GM19193 (cell line): ENCODE data around the gene CPHXL2.
A peak's percentile ranks its signal among the peaks of the same experiment; 100 is the strongest.

Experiments used
- POLR2A ChIP-seq: IDR thresholded peaks from 4 replicates; pipeline ENCODE4 v1.6.1; 2011; ENCODE audit not compliant: insufficient read depth, insufficient read length; ENCODE audit errors: extremely low read depth

The CPHXL2 gene

DNA sequence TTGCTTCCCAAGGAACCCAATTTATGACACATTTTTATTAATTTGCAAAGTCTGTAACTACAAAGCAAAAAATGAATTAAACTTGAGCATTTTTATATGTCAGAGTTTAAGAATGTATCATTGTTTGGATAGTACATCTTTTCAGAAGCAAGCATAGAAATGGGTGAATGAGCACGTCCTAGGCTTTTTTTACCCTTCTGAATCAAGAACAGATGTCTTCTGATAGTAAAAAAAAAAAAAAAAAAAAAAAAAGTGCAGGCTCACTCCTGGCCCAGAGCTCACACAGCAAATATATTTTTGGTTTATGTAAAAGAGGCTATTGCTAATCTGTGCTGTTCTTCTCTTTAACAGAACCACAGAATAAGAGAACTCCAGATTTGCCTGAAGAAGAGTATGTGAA, 22.9 kb downstream of the CPHXL2 start:
- TF ChIP-seq POLR2A, result no peak

DNA sequence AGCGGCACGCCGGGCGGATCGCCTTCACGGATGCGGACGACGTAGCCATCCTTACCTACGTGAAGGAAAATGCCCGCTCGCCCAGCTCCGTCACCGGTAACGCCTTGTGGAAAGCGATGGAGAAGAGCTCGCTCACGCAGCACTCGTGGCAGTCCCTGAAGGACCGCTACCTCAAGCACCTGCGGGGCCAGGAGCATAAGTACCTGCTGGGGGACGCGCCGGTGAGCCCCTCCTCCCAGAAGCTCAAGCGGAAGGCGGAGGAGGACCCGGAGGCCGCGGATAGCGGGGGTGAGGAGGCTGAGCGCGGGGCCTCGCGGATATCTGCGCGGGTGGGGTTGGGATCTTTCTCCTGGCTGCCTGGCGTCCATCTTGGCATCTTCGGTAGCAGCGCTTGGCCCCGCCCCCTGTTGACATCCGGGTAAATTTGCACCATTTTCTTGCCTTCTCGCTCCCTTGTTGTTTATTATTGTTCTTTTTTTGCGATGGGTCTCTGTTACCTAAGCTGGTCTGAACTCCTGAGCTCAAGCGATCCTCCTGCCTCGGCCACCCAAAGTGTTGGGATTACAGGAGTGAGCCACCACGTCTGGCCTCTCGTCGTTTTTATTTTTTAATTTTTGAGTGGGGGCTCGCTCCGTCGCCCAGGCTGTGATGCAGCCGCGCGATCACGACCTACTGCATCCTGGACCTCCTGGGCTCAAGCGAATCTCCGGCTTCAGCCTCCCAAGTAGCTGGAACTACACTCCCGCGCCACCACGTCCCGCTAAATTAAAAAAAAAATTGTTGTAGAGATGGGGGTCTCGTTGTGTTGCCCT, 28.3 kb downstream of the CPHXL2 start:
- TF ChIP-seq POLR2A, result peak; percentile 55

DNA sequence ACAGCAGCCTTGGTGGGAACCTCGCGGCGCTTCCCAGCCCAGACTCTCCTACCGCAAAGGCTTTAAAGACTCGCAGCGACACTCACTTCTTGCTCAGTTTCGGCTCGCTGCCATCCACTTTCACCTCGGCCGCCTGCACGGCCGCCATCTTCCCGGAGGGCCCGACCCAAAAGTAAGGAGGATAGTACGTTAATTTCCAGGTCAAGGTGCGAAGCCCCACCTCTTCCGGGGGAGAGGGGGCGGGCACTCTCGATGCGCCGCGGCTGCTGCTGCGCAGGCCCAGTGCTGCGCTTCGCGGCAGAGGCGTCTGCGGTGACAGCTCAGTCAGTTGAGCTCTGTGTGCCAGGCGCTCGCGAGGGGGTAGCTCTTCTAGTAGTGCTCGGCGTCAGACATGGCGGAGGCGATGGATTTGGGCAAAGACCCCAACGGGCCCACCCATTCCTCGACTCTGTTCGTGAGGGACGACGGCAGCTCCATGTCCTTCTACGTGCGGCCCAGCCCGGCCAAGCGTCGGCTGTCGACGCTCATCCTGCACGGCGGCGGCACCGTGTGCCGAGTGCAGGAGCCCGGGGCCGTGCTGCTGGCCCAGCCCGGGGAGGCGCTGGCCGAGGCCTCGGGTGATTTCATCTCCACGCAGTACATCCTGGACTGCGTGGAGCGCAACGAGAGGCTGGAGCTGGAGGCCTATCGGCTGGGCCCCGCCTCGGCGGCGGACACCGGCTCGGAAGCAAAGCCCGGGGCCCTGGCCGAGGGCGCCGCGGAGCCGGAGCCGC, 29.1 kb downstream of the CPHXL2 start, which contains the start of the genes KARS1 and TERF2IP:
Gene KARS1 (minus strand): TSS at position 174 of the 773 bp plus-strand sequence. CDS start 26 bp downstream, at position 148.
Gene TERF2IP (plus strand): TSS at position 282 of the 773 bp plus-strand sequence. CDS start 110 bp downstream, at position 392.
- peak; percentile 97 for TF ChIP-seq POLR2A

DNA sequence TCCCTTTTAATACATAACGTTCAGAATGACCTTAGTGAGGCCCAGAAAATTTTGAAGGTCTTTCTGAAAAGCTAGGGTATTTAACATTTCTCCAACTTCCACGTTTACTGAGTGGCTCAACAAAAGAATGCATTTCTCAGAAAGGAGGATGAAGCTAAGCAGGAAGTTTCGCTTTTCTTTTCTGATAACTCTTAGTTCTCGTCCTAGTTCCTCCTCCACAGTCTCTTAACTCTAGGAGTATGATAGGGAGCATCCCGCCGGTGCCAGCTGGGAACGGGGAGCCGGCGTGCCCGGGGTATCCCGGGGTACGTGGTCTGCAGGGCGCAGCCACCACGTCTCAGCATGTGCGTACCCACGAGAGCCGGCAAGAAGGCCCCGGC, 29.7 kb downstream of the CPHXL2 start:
- TF ChIP-seq POLR2A, result no peak

DNA sequence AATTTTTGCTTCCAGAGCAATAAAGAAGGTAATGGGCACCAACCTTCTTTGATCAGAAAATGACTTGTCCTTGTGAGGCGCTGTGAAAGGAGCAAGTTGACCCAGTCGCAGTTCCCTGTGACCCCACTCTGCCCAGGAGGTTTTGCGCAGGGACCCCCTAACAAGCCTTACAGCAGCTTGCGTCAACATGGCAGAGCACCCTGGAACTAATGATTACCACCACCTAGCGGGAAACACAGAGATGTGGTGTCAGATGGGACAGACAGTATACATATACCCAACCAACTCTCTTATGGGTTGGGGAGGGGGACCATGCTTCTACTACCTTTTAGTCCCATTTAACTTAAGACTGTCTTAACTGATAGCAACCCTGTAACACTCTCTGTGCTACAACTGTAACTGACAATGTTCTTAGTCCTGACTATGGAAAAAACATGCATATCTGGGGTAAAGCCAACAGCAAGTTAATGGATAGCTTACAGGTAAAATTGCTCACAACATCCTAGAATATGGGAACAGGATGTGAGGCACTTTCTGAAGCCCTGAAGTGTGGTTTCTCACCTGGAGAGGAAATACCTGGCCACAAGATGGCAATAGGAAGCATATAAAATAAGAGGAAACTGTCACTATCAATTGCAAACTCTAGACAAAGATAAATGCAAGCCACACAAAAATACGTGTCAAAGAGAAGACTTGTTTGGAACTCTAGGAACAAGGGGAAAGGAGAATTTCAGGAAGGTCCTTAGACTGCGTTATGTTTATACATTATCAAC, 32.4 kb downstream of the CPHXL2 start:
- no peak for TF ChIP-seq POLR2A

DNA sequence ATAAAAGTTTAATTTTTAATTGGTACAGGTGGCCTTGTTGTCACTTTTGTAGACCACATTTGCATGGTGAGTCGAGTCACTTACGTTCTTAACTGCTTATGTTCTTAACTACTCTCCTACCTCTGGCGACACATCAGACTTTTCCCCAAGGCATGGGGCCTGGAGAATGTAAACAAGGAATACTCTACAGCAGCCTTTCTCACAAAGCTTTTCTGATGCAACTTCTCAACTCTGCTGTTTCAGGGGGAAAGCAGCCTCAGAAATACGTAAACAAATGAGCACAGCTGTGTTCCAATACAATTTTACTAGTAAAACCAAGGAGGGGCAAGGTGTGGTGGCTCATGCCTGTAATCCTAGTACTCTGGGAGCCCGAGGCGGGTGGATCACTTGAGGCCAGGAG, 36.2 kb downstream of the CPHXL2 start:
- TF ChIP-seq POLR2A, result no peak

DNA sequence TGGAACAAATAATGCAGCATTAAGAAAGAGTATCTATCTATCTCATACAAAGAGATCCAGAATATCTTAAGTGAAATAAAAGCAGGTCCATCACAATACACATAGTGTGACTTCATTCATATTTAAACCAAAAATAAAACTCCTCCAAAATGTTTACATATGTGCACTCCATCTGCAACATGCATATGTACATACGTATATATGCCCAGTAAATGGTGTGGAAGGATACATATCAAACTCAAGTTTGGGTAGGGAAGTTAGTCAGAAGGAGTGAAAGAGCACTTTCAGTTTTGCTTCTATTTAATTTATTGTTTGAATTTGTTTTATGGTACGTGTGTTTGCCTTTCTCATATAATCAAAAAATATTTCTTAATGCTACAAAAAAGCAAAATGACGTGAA, 41.8 kb downstream of the CPHXL2 start:
- no peak for TF ChIP-seq POLR2A

DNA sequence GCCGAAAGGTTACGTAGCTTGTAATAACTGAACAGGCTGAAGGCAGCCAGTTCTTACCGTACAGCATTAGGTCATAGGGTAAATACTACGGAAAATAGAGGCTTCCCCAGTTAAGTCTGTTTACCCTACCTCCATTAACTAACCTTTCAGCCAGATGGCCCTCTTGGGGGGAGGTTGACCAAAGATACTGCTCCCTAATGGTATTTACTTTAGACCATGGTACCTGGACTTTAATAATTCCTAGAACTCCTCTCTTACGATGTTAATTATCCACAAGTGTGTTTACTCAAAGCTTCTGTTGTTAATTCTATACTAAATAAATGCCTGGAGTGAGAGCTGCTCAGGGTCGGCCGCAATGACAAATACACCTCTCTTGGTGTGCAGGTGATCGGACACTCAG, 44.0 kb downstream of the CPHXL2 start:
- TF ChIP-seq POLR2A, result no peak

DNA sequence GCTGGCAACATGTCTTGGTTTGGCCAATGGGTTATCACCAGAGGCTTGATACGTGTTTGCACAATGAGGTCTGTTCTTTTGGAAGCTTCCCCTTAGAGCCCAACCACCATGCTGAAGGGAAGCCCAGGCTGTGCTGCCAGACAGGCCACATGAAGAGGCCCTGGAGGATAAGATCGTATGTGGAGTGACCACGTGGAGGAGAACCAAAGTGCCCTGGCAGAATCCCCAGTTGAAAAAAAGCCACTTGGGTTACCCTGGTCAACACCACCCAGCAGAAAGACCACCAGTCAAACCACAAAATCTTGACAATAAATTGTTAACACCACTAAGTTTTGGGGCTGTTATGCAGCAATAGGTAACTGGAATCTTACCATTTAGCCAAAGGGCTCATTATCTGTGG, 46.8 kb downstream of the CPHXL2 start:
- TF ChIP-seq POLR2A, result no peak

DNA sequence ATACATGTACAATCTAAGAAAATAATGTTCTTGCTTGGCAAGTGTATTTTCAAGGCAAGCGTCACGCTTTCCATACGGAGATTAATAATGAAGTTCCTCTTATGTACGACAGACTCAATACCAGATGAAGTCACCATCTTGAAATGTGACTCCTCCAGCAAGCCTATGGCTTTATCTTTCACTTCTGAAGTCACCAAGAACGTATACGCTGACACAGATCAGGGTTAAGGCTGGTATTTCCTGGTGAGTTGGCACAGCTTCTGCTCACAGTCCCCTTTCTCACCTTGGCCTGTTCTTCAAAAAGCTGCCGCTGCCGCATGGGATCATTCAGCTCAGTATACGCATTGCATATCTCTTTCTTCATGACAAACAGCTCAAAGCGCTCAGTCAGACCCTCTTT, 47.7 kb downstream of the CPHXL2 start:
- no peak for TF ChIP-seq POLR2A

DNA sequence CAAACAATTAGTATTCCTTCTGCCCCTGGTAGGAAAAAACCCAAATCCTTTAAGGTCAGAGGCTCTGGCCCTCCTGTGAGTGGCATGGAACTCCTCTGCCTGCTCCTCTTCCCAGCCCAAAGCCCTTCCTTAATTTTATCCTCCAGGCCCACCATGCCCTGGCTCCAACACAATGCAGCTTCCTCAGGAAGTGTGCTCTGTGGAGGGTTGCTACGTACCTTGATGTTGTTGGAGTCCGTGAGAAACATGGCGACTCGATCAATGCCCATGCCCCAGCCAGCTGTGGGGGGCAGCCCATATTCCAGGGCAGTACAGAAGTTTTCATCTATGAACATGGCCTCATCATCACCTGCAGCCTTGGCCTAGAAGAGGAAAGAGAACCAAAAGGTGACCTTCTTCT, 48.5 kb downstream of the CPHXL2 start:
- no peak for TF ChIP-seq POLR2A

DNA sequence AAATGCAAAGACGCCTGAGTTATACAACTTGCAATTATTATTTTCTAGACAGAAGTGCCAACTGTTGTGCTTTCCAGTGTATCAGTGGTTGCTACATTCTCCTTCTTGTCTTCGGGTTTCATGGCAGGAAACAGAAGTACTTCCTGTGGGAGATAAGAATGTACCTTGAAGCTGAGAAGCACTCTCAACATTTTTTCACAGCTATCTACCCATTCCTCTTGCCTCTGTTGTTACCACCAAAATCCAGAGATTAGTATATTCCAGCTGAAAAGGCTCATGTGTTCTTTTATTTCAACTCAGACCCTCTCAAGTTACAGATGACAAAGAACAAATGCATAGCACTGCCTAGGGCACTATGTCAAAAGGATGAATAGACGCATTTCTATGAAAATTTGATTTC, 49.0 kb downstream of the CPHXL2 start:
- no peak for TF ChIP-seq POLR2A

DNA sequence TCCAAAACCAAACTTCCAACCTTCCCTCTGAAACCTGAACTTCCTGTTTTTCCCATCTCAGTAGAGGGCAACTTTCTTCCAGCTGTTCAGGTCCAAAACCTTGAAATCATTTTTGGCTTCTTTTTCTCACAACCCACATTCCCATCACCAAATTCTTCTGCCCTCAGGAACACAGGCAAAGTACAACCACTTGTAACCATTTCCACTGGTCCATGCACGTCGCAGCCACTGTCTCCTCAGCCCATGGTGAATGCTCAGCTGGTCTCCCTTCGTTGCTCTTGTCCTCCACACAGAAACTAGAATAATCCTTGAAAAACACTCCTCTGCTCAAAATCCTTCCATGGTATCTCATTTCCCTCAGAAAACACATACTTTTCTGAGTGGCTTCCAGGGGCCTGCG, 50.0 kb downstream of the CPHXL2 start:
- TF ChIP-seq POLR2A, result no peak

DNA sequence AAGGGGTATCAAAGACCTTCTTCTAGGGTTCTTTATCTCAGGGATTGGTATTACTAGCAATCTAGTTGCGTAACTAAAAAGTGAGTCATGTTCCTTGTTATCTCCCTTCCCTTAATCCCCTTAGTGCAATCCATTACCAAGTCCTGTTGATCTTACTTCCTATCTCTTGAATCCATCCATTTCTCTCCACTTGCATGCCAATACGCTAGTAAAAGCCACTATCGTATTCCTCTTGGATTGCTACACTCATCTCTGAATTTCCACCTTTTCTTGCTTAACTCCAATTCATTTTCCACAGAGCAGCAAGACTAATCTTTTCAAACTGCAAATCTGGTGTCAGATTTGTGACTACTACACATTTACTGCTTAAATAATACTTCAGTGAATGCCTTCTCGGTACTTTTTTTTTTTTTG, 51.9 kb downstream of the CPHXL2 start:
- TF ChIP-seq POLR2A, result no peak
